B cell (primary cell): ENCODE data around the gene IFRD2. TPM values are rescaled to one million over a fixed set of nuclear protein-coding genes. Genes with fewer than 3 reads are reported as not detected.
A peak's percentile ranks its signal among the peaks of the same experiment; 100 is the strongest.

Experiments
- ATAC-seq: fragments of 200-7000 bp; cut with Tn5 transposase; one replicate; pipeline ENCODE4 v1.10.0; 2021; ENCODE audit warnings: low read depth, mild to moderate bottlenecking, moderate number of reproducible peaks, moderate library complexity
- CTCF ChIA-PET: fragments of 350-600 bp; sonication (Branson Sonifier 250); formaldehyde crosslinking; loops from one replicate; lab custom pipeline; 2021; ENCODE audit warnings: antibody characterized with exemption, inconsistent platforms; lab: Charles Lee
- POLR2A ChIA-PET: fragments of 350-600 bp; sonication (Branson Sonifier 250); formaldehyde crosslinking; loops from one replicate; lab custom pipeline; 2021; ENCODE audit warnings: antibody characterized with exemption; lab: Charles Lee
- DNase-seq: peaks from one replicate; pipeline ENCODE4 v3.0.0; 2013
- H2AFZ ChIP-seq: 2 replicates; pipeline ENCODE4 v1.6.1; 2012; ENCODE audit warnings: mild to moderate bottlenecking, low read depth, low read length; ENCODE audit not compliant: insufficient read depth, poor library complexity, severe bottlenecking
- H3K27ac ChIP-seq, 2 donors: 1 replicate in 1 of 2; 2 replicates in 1 of 2; pipeline ENCODE4 v1.5.1; 2012 to 2013; ENCODE audit warnings: low read length in 2 of 2, mild to moderate bottlenecking in 2 of 2, moderate library complexity in 1 of 2
- H3K27me3 ChIP-seq, 4 experiments: fragments of 200-600 bp in 1 of 4; sonication (generic) in 1 of 4; replicated peaks in 1 of 4; 1 replicate in 2 of 4; 2 replicates in 2 of 4; pipeline versions ENCODE4 v1.6.1 to v1.7.0; 2013 to 2016; ENCODE audit warnings: low read length in 3 of 4, mild to moderate bottlenecking in 2 of 4, mixed read lengths in 1 of 4, moderate library complexity in 1 of 4; ENCODE audit not compliant: insufficient read depth in 4 of 4, control insufficient read depth in 3 of 4; ENCODE audit errors: control extremely low read depth in 1 of 4
- H3K36me3 ChIP-seq, 2 experiments: replicated peaks in 1 of 2; 1 replicate in 1 of 2; 2 replicates in 1 of 2; pipeline versions ENCODE4 v1.6.1 to v1.7.1; 2013; ENCODE audit warnings: low read length in 1 of 2; ENCODE audit not compliant: insufficient read depth in 2 of 2, control insufficient read depth in 1 of 2; ENCODE audit errors: control extremely low read depth in 1 of 2, extremely low read depth in 1 of 2
- H3K4me1 ChIP-seq, 2 donors: fragments of 200-600 bp in 1 of 2; sonication (generic) in 1 of 2; 1 replicate in 1 of 2; 2 replicates in 1 of 2; pipeline versions ENCODE4 v1.5.1 to v1.6.1; 2013 to 2017; ENCODE audit warnings: low read length in 2 of 2; ENCODE audit not compliant: control insufficient read depth in 2 of 2, insufficient read depth in 2 of 2
- H3K4me2 ChIP-seq: replicated peaks from 2 replicates; pipeline ENCODE3; 2012; ENCODE audit warnings: mild to moderate bottlenecking, low read depth, low read length; ENCODE audit not compliant: poor library complexity, severe bottlenecking
- H3K4me3 ChIP-seq, 5 experiments: fragments of 200-600 bp in 1 of 5; sonication (generic) in 1 of 5; 1 replicate in 3 of 5; 2 replicates in 2 of 5; pipeline versions ENCODE4 v1.5.1 to v1.7.0; 2011 to 2016; ENCODE audit warnings: low read length in 4 of 5, mild to moderate bottlenecking in 4 of 5, low read depth in 2 of 5, control low read depth in 1 of 5, moderate library complexity in 1 of 5; ENCODE audit not compliant: insufficient read depth in 1 of 5; ENCODE audit errors: control extremely low read depth in 1 of 5, extremely low read depth in 1 of 5
- H3K79me2 ChIP-seq: fragments of 200-600 bp; sonication (generic); one replicate; pipeline ENCODE4 v1.6.0; 2016; ENCODE audit warnings: low read length; ENCODE audit not compliant: control insufficient read depth, insufficient read depth
- H3K9ac ChIP-seq: fragments of 200-600 bp; sonication (generic); 2 replicates; pipeline ENCODE4 v1.6.1; 2017; ENCODE audit warnings: mild to moderate bottlenecking, low read length, moderate library complexity
- H3K9me3 ChIP-seq, 3 donors: one replicate each; pipeline versions ENCODE4 v1.6.1 to v1.7.1; 2013; ENCODE audit warnings: low read length in 2 of 3; ENCODE audit not compliant: control insufficient read depth in 2 of 3, insufficient read depth in 1 of 3; ENCODE audit errors: control extremely low read depth in 1 of 3
- H4K20me1 ChIP-seq: 2 replicates; pipeline ENCODE4 v1.6.0; 2012; ENCODE audit warnings: mild to moderate bottlenecking, low read length; ENCODE audit not compliant: insufficient read depth, control insufficient read depth, poor library complexity, severe bottlenecking
- H3K27ac Mint-ChIP-seq: one replicate; pipeline ENCODE4 v1.8.0; 2021; ENCODE audit warnings: mixed read lengths
- H3K27me3 Mint-ChIP-seq: one replicate; pipeline ENCODE4 v1.8.0; 2021; ENCODE audit warnings: mixed read lengths
- H3K4me1 Mint-ChIP-seq: one replicate; pipeline ENCODE4 v1.8.0; 2021; ENCODE audit warnings: mixed read lengths
- H3K4me3 Mint-ChIP-seq: one replicate; pipeline ENCODE4 v1.8.0; 2021; ENCODE audit warnings: mixed read lengths
- H3K9me3 Mint-ChIP-seq: one replicate; pipeline ENCODE4 v1.8.0; 2022; ENCODE audit warnings: mixed read lengths; ENCODE audit not compliant: insufficient read depth
- CTCF ChIP-seq: fragments of 200-600 bp; IDR thresholded peaks from one replicate; pipeline ENCODE4 v1.8.0; 2022; ENCODE audit warnings: antibody characterized with exemption, mild to moderate bottlenecking
- EZH2 ChIP-seq: IDR thresholded peaks from 2 replicates; pipeline ENCODE4 v1.6.1; 2012; ENCODE audit warnings: borderline replicate concordance, low read depth, mild to moderate bottlenecking, moderate library complexity, low read length; ENCODE audit not compliant: insufficient read depth, poor library complexity, severe bottlenecking
- WGBS: methylation state at CpG from one replicate; pipeline ENCODE4 v1.1.5; 2013; ENCODE audit warnings: missing lambda C conversion rate; ENCODE audit not compliant: insufficient coverage; 5-methylcytosine and 5-hydroxymethylcytosine counted together
- intact Hi-C: fragments of 100-400 bp; cut with micrococcal nuclease; formaldehyde crosslinking; loops from one replicate; pipeline ENCODE4 v1.10.0; 2022
- polyA plus RNA-seq: library from polyadenylated mRNA; depleted of rRNA; stranded (reverse); fragments of >200 nt; gene quantifications from 2 replicates; pipeline ENCODE4 v1.2.3, GENCODE V29; 2012
- total RNA-seq, 2 donors: library from RNA; stranded (reverse); fragments of 120-200 nt in 1 of 2; gene quantifications; 1 replicate in 1 of 2; 2 replicates in 1 of 2; pipeline versions ENCODE4 v1.2.3 to v1.2.4, GENCODE V29; 2013 to 2022

Gene IFRD2
- total and polyA plus RNA-seq, 2 donors (not counting 1 experiment from before 2014, with no cell fraction given) = 63.4 to 80.1 TPM

GRCh38 chr3:50250514-50250913 lies 41.7 kb downstream of the IFRD2 start:
- Mint-ChIP-seq H3K4me3 (no peak overlapping the region), H3K9me3 (no peaks in the 10 kb centered on the region), H3K4me1 (peaks cover 58% of the 10 kb centered on the region), H3K27me3 (no peaks in the 10 kb centered on the region), H3K27ac (peak overlapping the region; percentile 76)
- H2AFZ ChIP-seq = no peak overlapping the region
- peaks cover 31 to 66% of the 10 kb centered on the region in 2 donors for H3K4me1 ChIP-seq
- no peak overlapping the region for H3K4me2 ChIP-seq
- no peaks in the 10 kb centered on the region for H3K9me3 ChIP-seq
- ChIA-PET POLR2A (no interaction called here), CTCF (interaction anchor here (0.9 to 27.3 kb wide), 3 partner anchors 16 to 56 kb away, joined by 3 to 596 read pairs (median 7); partner anchors contain the start of gene GNAI2)
- ATAC-seq (no peak), DNase-seq (no peak)
- H3K9ac ChIP-seq = no peak overlapping the region
- H3K27ac ChIP-seq = no peak overlapping the region
- intact Hi-C loops = no loop called here
- peaks cover 100% of the 10 kb centered on the region for H4K20me1 ChIP-seq
- peaks cover 100% of the 10 kb centered on the region for H3K79me2 ChIP-seq
- H3K36me3 ChIP-seq = peaks cover 0 to 79% of the 10 kb centered on the region in 2 experiments
- WGBS = no CpG with 5 or more reads among the region's 4 CpGs
- no peak overlapping the region for H3K4me3 ChIP-seq
- H3K27me3 ChIP-seq = no peaks in the 10 kb centered on the region
- no peak for TF ChIP-seq CTCF
- no peak for TF ChIP-seq EZH2

DNA sequence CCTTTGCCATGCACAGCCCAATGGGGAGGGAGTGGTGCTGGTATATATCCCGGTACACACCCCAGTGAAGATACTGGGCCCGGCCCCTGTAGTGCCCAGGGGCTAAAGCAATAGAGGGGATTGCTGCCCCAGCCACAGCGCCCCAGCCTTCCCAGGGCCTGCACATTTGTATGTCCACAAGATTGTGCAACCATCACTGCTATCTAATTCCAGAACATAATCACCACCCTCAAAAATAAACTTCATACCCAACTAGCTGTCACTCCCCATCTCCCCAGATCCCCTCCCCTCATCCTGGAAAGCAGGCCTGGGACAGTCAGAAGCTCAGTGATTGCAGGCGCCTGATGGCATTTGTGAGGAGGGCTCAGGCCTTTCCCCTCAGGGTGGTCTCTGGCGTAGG lies 42.8 kb downstream of the IFRD2 start:
- H3K4me1 Mint-ChIP-seq = peaks cover 62% of the 10 kb centered on the region
- Histone ChIP-seq H3K9me3 (no peaks in the 10 kb centered on the region), H3K4me3 (no peak overlapping the region), H3K9ac (no peak overlapping the region), H3K27me3 (no peaks in the 10 kb centered on the region), H3K4me2 (no peak overlapping the region), H3K36me3 (peaks cover 0 to 73% of the 10 kb centered on the region in 2 experiments), H3K27ac (no peak overlapping the region), H3K4me1 (peaks cover 38 to 69% of the 10 kb centered on the region in 2 donors), H4K20me1 (peaks cover 100% of the 10 kb centered on the region), H2AFZ (no peak overlapping the region), H3K79me2 (peaks cover 100% of the 10 kb centered on the region)
- H3K27ac Mint-ChIP-seq = peak overlapping the region; percentile 37
- no peaks in the 10 kb centered on the region for H3K9me3 Mint-ChIP-seq
- intact Hi-C loops = no loop called here
- no peak for ATAC-seq
- WGBS = 98% methylated on average over 5 of the region's 5 CpGs
- no peak for DNase-seq
- ChIA-PET CTCF (interaction anchor here (0.9 to 27.3 kb wide), 4 partner anchors 9 to 55 kb away, joined by 3 to 596 read pairs (median 36); partner anchors contain the start of genes GNAI2 and GNAT1), POLR2A (no interaction called here)
- H3K27me3 Mint-ChIP-seq = no peaks in the 10 kb centered on the region
- H3K4me3 Mint-ChIP-seq = no peak overlapping the region
- TF ChIP-seq CTCF = no peak
- no peak for TF ChIP-seq EZH2
